A549 (cell line): ENCODE data around the gene RDH11. TPM values are rescaled to one million over a fixed set of nuclear protein-coding genes. Genes with fewer than 3 reads are reported as not detected.
A peak's percentile ranks its signal among the peaks of the same experiment; 100 is the strongest.
"Not testable (repeated sequence)": the region's sequence is repeated elsewhere in the genome, so short reads cannot be mapped to it uniquely, and the experiment has no call there.

Experiments
- ATAC-seq, 2 experiments: fragments of 200-7000 bp in 1 of 2; fragments of >200 bp in 1 of 2; cut with Nextera tagmentation in 1 of 2; cut with Tn5 transposase in 1 of 2; 3 replicates each; pipeline versions ENCODE4 v1.8.0 to v1.9.1; 2018 to 2020; ENCODE audit warnings: mild to moderate bottlenecking in 1 of 2, moderate library complexity in 1 of 2
- CTCF ChIA-PET: fragments of 300-600 bp; sonication (Branson Sonifier 250); formaldehyde crosslinking; extraction: SDS; loops from one replicate; lab custom pipeline; 2021; ENCODE audit warnings: antibody characterized with exemption, inconsistent platforms; lab: Yijun Ruan, JAX
- POLR2A ChIA-PET: fragments of 350-600 bp; formaldehyde crosslinking; extraction: SDS; loops from one replicate; lab custom pipeline; 2021; ENCODE audit warnings: antibody characterized with exemption, inconsistent platforms; lab: Yijun Ruan, JAX
- DNase-seq, 2 experiments: peaks; one replicate each; pipeline versions ENCODE4 v3.0.0 to v3.0.0-alpha.2; 2011 to 2016; ENCODE audit warnings: low read depth in 1 of 2, low spot score in 1 of 2
- FAIRE-seq: peaks from 2 replicates; lab custom pipeline; 2011; peaks lifted over from hg19 to GRCh38; lab: Jason Lieb, UNC
- H3K27ac ChIP-seq, 2 experiments: fragments of >200 bp; sonication (Bioruptor Twin); formaldehyde crosslinking; 3 replicates each; pipeline ENCODE4 v1.5.1; 2016 to 2017
- H3K4me1 ChIP-seq: fragments of >200 bp; sonication (Bioruptor Twin); formaldehyde crosslinking; 3 replicates; pipeline ENCODE4 v1.6.1; 2016
- H3K4me2 ChIP-seq: fragments of >200 bp; sonication (Bioruptor Twin); formaldehyde crosslinking; 3 replicates; pipeline ENCODE4 v1.6.1; 2016
- H3K4me3 ChIP-seq: fragments of >200 bp; sonication (Bioruptor Twin); formaldehyde crosslinking; 3 replicates; pipeline ENCODE4 v1.5.1; 2016
- H3K9me3 ChIP-seq: fragments of >200 bp; sonication (Bioruptor Twin); formaldehyde crosslinking; 3 replicates; pipeline ENCODE4 v1.6.1; 2016
- BHLHE40 ChIP-seq: IDR thresholded peaks from 2 replicates; pipeline ENCODE4 v1.6.1; 2012; ENCODE audit warnings: low read depth, low read length, inconsistent platforms
- CBX8 ChIP-seq: fragments of 200-600 bp; sonication (generic); IDR thresholded peaks from 2 replicates; pipeline ENCODE4 v1.6.1; 2016
- CHD4 ChIP-seq: fragments of 200-600 bp; sonication (generic); IDR thresholded peaks from 2 replicates; pipeline ENCODE4 v1.6.1; 2016; ENCODE audit warnings: antibody characterized with exemption, mild to moderate bottlenecking, borderline replicate concordance
- FOXS1 ChIP-seq: fragments of 250-450 bp; sonication (Bioruptor Pico); IDR thresholded peaks from 2 replicates; pipeline ENCODE4 v1.5.0; 2020; ENCODE audit warnings: mild to moderate bottlenecking, moderate library complexity
- GATA3 ChIP-seq: IDR thresholded peaks from 2 replicates; pipeline ENCODE4 v1.6.1; 2012; ENCODE audit warnings: borderline replicate concordance
- HEYL ChIP-seq: fragments of 250-450 bp; sonication (Bioruptor Pico); IDR thresholded peaks from 2 replicates; pipeline ENCODE4 v1.8.0; 2021; ENCODE audit warnings: mild to moderate bottlenecking, moderate library complexity
- HOXB13 ChIP-seq: fragments of 250-450 bp; sonication (Bioruptor Pico); IDR thresholded peaks from 2 replicates; pipeline ENCODE4 v1.5.0; 2020; ENCODE audit warnings: low read depth, mild to moderate bottlenecking, moderate library complexity
- JUN ChIP-seq, 2 experiments: fragments of >200 bp; sonication (Bioruptor Twin); formaldehyde crosslinking; IDR thresholded peaks; 2 replicates in 1 of 2; 3 replicates in 1 of 2; pipeline ENCODE4 v1.6.1; 2016 to 2017
- MAFK ChIP-seq: fragments of 450-650 bp; IDR thresholded peaks from 2 replicates; pipeline ENCODE4 v1.6.1; 2014; ENCODE audit not compliant: partially characterized antibody
- MAZ ChIP-seq: fragments of 150-350 bp; IDR thresholded peaks from 2 replicates; pipeline ENCODE4 v1.6.1; 2014; ENCODE audit warnings: antibody characterized with exemption, low read depth, low read length, borderline replicate concordance
- NR3C1 ChIP-seq: fragments of >200 bp; sonication (Bioruptor Twin); formaldehyde crosslinking; IDR thresholded peaks from 3 replicates; pipeline ENCODE4 v1.6.1; 2017
- POLR2A ChIP-seq: IDR thresholded peaks from 2 replicates; pipeline ENCODE4 v1.6.1; 2012; ENCODE audit warnings: mild to moderate bottlenecking, low read length
- RAD21 ChIP-seq, 2 experiments: fragments of >200 bp in 1 of 2; sonication (Bioruptor Twin) in 1 of 2; formaldehyde crosslinking in 1 of 2; IDR thresholded peaks in 1 of 2; conservative IDR thresholded peaks in 1 of 2; 2 replicates in 1 of 2; 3 replicates in 1 of 2; pipeline ENCODE4 v1.6.1; 2012 to 2018; ENCODE audit warnings: inconsistent platforms in 1 of 2
- SMC3 ChIP-seq: fragments of >200 bp; sonication (Bioruptor Twin); formaldehyde crosslinking; IDR thresholded peaks from 3 replicates; pipeline ENCODE4 v1.6.1; 2018; ENCODE audit warnings: inconsistent platforms
- SREBF2 ChIP-seq: fragments of 450-650 bp; IDR thresholded peaks from 2 replicates; pipeline ENCODE4 v1.6.1; 2014; ENCODE audit warnings: mild to moderate bottlenecking, moderate library complexity
- TFCP2L1 ChIP-seq: fragments of 250-450 bp; sonication (Bioruptor Pico); IDR thresholded peaks from 2 replicates; pipeline ENCODE4 v1.5.0; 2021; ENCODE audit warnings: mild to moderate bottlenecking
- ZFP36 ChIP-seq: fragments of 450-650 bp; IDR thresholded peaks from 2 replicates; pipeline ENCODE4 v1.6.1; 2014; ENCODE audit warnings: borderline replicate concordance; ENCODE audit not compliant: partially characterized antibody
- WGBS: methylation state at CpG from one replicate; pipeline ENCODE4 v1.1.6; 2017; ENCODE audit errors: missing lambda C conversion rate; 5-methylcytosine and 5-hydroxymethylcytosine counted together
- polyA plus RNA-seq, 4 experiments: library from polyadenylated mRNA; depleted of rRNA in 3 of 4; stranded (reverse); fragments of >200 nt; fragmentation: RNase III in 1 of 4; extraction: RNeasy Plus Mini Kit Qiagen cat#74134 plus additional on column Dnase treatment in 1 of 4; gene quantifications; 2 replicates in 3 of 4; 3 replicates in 1 of 4; pipeline ENCODE4 v1.2.3, GENCODE V29; 2011 to 2017
- TF ChIP-seq, protein P1 (sequence below): fragments of >200 bp; sonication (Bioruptor Twin); formaldehyde crosslinking; IDR thresholded peaks from 3 replicates; pipeline ENCODE4 v1.6.1; 2016
- TF ChIP-seq, protein P2 (sequence below): IDR thresholded peaks from 2 replicates; pipeline ENCODE4 v1.6.1; 2012

Gene RDH11
- polyA plus RNA-seq, 2 of the 4 experiments (the other 2 are of a cell fraction), result 85.7 to 132 TPM

DNA sequence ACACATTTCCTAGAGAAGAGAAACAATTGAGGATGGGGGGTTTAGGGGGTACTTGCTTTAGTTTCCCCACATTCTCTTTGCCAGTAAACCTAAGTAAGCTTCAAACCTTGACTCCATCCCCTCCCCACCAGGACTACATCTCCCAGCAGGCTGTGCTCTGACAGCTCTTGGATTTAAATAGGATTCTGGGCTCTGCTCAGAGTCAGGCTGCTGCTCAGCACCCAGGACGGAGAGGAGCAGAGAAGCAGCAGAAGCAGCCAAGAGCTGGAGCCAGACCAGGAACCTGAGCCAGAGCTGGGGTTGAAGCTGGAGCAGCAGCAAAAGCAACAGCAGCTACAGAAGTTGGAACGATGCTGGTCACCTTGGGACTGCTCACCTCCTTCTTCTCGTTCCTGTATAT lies 26.7 kb upstream of the RDH11 start:
- ChIA-PET CTCF (interaction anchor here (0.8 to 6.7 kb wide), 3 partner anchors 9 to 138 kb away, joined by 3 to 44 read pairs (median 3); no protein-coding TSS in a partner anchor), POLR2A (interaction anchor here (1.6 kb wide), 1 partner anchor 27 kb away, joined by 5 read pairs; the partner anchor contains the start of gene RDH11)
- WGBS, result 54% methylated on average over 3 of the region's 3 CpGs
- H3K27ac ChIP-seq, result no peak overlapping the region
- H3K9me3 ChIP-seq, result peaks cover 3% of the 10 kb centered on the region; the same call in 1 of the 3 replicates
- H3K4me2 ChIP-seq, result no peak overlapping the region
- DNase-seq (no peak), FAIRE-seq (no peak), ATAC-seq (peak in 1 of 2 experiments; percentile 78; a peak in 3 of 6 replicates)
- H3K4me1 ChIP-seq, result 0 out of 3 replicates have a peak, but pooled peaks cover 4% of the 10 kb centered on the region
- no peak for TF ChIP-seq CBX8
- no peak overlapping the region for H3K4me3 ChIP-seq

DNA sequence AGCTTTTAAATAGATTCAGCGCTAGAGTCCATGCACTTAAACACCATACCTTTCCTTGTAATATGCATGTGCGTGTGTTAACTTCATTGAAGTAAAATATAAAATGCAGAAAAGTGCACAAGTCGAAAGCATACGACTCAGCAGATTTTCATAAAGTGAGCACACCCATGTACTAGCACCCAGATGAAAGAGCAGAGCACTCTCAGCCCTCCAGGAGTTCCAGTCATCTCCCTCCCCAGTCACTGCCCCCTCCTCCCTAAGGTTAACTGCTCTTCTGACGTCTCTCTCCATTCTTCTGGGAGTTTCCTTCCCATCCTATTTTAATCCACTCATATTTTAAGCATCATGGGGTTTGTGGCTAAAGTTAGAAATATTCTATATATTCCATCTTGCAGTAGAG lies 26.3 kb upstream of the RDH11 start:
- no peak for TF ChIP-seq SREBF2
- TF ChIP-seq MAFK, result peak; percentile 90
- DNase-seq, result no peak
- ATAC-seq, result no peak
- H3K27ac ChIP-seq, result no peak overlapping the region
- POLR2A ChIA-PET, result interaction anchor here (1.6 kb wide), 1 partner anchor 26 kb away, joined by 5 read pairs; the partner anchor contains the start of gene RDH11
- peaks cover 1% of the 10 kb centered on the region; the same call in 1 of the 3 replicates for H3K9me3 ChIP-seq
- WGBS, result 77% methylated on average over 5 of the region's 5 CpGs
- 0 out of 3 replicates have a peak, but pooled peaks cover 4% of the 10 kb centered on the region for H3K4me1 ChIP-seq
- CTCF ChIA-PET, result interaction anchor here (1.0 to 6.7 kb wide), 3 partner anchors 9 to 138 kb away, joined by 3 to 44 read pairs (median 3); no protein-coding TSS in a partner anchor
- no peak for FAIRE-seq
- H3K4me2 ChIP-seq, result no peak overlapping the region
- H3K4me3 ChIP-seq, result no peak overlapping the region

DNA sequence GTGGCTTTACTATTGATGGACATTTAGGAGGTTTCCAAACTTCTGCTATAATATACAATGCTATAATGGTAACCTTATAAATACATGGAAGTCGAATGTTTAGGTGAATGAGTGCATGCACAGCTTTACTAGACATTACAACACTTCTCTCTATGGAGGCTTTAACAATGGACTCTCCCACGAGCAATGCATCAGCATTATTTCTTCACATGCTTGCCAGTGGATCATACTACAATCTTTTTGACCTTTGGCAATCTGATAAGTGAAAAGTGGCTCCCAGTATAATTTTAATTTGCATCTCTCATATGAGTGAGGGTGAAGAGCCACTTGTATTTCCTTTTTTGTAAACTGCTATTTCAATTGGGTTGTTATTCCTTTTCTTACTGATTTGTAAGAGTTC lies 24.3 kb upstream of the RDH11 start:
- Histone ChIP-seq H3K4me3 (no peak overlapping the region), H3K4me2 (no peak overlapping the region), H3K9me3 (no peaks in the 10 kb centered on the region), H3K4me1 (0 out of 3 replicates have a peak, but pooled peaks cover 4% of the 10 kb centered on the region), H3K27ac (no peak overlapping the region)
- DNase-seq (no peak), ATAC-seq (no peak), FAIRE-seq (no peak)
- ChIA-PET CTCF (interaction anchor here (1.7 to 6.7 kb wide), 2 partner anchors 16 to 149 kb away, joined by 3 to 44 read pairs; no protein-coding TSS in a partner anchor), POLR2A (no interaction called here)
- WGBS, result 8% methylated on average over 2 of the region's 2 CpGs
- TF ChIP-seq RAD21 (conservative IDR thresholded peaks at IDR 0.05 in 1 of 2, IDR thresholded peaks at IDR 0.05 in 1 of 2) (no peak), SMC3 (no peak), SREBF2 (no peak), GATA3 (no peak), NR3C1 (no peak), JUN (IDR thresholded peaks at IDR 0.05) (no peak), POLR2A (no peak), TFCP2L1 (CRISPR knock-in tag) (no peak), CHD4 (no peak), MAZ (no peak), FOXS1 (CRISPR knock-in tag) (no peak), BHLHE40 (no peak), ZFP36 (no peak), HOXB13 (no peak), CBX8 (no peak), HEYL (CRISPR knock-in tag) (no peak)
- TF ChIP-seq, protein P1, sequence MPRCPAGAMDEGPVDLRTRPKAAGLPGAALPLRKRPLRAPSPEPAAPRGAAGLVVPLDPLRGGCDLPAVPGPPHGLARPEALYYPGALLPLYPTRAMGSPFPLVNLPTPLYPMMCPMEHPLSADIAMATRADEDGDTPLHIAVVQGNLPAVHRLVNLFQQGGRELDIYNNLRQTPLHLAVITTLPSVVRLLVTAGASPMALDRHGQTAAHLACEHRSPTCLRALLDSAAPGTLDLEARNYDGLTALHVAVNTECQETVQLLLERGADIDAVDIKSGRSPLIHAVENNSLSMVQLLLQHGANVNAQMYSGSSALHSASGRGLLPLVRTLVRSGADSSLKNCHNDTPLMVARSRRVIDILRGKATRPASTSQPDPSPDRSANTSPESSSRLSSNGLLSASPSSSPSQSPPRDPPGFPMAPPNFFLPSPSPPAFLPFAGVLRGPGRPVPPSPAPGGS, result no peak
- TF ChIP-seq, protein P2, sequence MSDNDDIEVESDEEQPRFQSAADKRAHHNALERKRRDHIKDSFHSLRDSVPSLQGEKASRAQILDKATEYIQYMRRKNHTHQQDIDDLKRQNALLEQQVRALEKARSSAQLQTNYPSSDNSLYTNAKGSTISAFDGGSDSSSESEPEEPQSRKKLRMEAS, result no peak

DNA sequence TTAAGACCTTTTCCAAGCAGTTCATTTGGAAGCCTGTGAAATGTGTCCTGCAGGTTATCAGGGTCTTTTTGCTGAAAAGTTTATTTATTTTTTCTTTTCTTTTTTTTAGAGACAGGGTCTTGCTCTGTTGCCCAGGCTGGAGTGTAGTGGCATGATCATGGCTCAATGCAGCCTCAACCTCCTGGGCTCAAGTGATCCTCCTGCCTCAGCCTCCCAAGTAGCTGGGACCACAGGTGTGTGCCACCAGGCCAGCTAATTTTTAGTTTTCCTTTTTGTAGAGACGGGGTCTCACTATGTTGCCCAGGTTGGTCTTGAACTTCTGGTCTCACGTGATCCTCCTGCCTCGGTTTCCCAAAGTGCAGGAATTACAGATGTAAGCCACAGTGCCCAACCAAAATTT lies 23.8 kb upstream of the RDH11 start:
- H3K27ac ChIP-seq, H3K4me2 ChIP-seq, H3K4me3 ChIP-seq, POLR2A ChIA-PET, FAIRE-seq, ATAC-seq, H3K4me1 ChIP-seq, H3K9me3 ChIP-seq, DNase-seq: not testable (repeated sequence)
- WGBS, result 24% methylated on average over 3 of the region's 3 CpGs
- CTCF ChIA-PET, result interaction anchor here (1.7 to 6.7 kb wide), 2 partner anchors 15 to 148 kb away, joined by 3 to 44 read pairs; no protein-coding TSS in a partner anchor
